HG03060 (cell line): ENCODE data around the gene ZNHIT1.
"Not testable (repeated sequence)": the region's sequence is repeated elsewhere in the genome, so short reads cannot be mapped to it uniquely, and the experiment has no call there.

ENCODE experiments used
- ATAC-seq: cut with Tn5 transposase; IDR thresholded peaks from one replicate; pipeline ENCODE4 v1.9.1; 2021; ENCODE audit warnings: low read depth, moderate number of reproducible peaks; ENCODE audit not compliant: unreplicated experiment

ZNHIT1 gene

DNA sequence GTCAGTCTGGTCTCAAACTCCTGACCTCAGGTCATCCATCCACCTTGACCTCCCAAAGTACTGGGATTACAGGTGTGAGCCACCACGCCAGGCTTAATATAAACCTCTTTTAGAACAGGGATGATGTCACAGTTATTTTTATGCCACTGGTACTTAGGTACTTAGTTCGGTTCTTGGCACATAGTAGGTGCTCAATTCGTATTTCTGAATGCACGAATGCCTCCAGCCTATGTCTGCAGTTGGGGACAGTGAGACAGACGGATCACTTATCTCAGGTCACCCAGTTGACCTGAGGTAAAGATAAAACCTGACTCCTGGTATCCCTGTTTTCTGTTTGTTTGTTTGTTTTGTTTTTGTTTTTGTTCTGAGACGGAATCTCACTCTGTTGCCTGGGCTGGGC lies 31.8 kb upstream of the ZNHIT1 start:
- no peak for ATAC-seq

DNA sequence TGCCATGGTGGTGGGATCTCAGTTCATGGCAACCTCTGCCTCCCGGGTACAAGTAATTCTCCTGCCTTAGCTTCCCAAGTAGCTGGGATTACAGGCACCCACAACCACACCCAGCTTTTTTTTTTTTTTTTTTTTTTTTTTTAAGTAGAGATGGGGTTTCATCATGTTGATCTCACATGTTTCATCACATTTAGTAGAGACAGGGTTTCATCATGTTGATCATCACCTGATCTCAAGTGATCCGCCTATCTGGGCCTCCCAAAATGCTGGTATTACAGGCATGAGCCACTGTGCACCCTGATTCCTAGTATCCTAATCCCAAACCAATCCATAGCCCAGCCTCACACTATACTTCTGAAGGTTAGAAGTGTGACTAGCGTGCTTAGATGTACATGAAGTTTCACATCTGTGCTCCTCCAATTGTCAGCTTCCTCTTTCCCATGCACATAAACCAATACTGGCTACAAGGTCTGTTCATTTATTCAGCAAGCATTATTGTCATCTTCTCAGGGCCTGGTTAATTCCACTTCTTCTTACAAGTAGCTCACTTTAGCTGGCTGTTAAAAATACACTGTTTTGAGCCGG lies 31.0 kb upstream of the ZNHIT1 start:
- no peak for ATAC-seq

DNA sequence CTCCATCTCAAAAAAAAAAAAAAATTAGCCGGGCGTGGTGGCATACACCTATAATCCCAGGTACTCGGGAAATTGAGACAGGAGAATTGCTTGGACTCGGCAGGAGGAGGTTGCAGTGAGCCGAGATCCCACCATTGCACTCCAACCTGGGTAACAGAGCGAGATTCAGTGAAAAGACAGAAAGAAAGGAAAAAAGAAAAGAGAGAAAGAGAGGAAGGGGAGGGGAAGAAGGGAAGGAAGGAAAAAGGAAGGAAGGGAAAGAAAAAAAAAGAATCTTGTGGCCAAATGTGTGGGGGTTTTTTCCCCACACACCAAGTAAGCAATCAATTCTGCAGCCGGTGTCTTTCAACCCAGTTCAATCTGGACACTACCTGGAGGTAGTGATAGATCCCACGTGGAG lies 28.9 kb upstream of the ZNHIT1 start:
- no peak for ATAC-seq

DNA sequence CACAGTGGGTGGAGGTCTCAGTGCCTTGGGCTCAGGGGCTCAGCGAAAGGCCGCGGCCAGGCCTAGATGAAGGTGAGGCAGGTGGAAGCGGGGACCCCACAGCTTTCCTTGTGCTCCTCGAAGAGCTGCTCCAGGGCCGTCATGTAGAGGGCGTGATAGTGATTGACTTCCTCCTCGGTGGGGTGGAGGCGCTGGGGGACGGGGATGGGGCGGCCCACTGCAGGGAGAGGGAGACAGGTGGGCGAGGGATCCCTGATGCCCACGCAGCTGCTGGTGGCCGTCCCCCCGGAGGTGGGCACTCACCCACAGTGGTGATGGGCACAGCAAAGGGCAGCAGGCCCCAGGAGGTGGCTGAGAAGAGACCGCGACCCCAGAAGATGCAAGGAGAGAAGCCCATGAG lies 22.1 kb upstream of the ZNHIT1 start:
- no peak for ATAC-seq

DNA sequence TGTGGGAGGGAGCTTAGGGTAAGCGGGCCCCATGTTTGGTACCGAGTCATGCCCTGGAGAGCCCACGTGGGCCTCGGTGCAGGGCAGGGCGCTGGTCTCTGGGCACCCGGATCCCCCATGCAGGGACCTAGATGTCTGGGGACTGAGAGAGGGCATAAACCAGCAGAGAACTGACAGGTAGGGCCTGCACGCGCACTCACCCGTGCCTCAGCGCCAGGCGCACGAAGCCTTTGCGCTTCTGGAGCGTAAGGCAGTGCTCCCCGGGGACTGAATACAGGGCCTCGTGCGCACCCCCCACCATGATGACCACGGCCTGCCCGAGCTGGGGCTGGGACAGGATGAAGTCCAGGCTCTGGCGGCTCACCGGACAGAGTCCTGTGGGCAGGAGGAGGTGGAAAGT lies 20.0 kb upstream of the ZNHIT1 start:
- no peak for ATAC-seq

DNA sequence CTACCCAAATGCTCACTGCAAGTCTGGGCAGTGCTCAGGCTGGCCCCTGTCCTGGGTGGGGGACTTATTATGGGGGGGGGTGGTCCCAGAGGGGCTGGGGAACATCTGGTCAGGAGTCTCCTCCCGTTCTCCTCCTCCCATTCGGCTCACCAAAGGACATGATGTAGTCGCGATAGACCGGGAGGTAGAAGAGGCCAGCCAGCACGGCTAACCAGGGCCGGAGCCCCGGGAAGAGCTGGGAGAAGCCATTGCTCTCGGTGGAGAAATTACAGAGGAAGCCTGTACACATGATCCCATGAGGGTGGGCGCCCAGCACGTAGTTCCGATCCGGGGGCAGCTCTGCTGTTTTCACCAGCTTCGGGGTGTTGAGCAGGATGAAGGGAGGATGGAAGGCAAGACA lies 19.5 kb upstream of the ZNHIT1 start:
- no peak for ATAC-seq

DNA sequence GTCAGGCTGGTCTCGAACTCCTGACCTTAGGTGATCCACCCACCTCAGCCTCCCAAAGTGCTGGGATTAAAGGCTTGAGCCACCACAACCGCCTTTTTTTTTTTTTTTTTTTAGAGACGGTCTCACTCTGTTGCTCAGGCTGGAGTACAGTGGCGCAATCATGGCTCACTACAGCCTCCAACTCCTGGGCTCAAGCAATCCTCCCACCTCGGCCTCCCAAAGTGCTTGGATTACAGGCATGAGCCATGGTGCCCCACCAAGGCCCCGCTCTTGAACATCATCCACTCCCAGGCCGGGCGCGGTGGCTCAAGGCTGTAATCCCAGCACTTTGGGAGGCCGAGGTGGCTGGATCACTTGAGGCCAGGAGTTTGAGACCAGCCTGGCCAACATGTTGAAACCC lies 18.4 kb upstream of the ZNHIT1 start:
- not testable (repeated sequence) for ATAC-seq

DNA sequence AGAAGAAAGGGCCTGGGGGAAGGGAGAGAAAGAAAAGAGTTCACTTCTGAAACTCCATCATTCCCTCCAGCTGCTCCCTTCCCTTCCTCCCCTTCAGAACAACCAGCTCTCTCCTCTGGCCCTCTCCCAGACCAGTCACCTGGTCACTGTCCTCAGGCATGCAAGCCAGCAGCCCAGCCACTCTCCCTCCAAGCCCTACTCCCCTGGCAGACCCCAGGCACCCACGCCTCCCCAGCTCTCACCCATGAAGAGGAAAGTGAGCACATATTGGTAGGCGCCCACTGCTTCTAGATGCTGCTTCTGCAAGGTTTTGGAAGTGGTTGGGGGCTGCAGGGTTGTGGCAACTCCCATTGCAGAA lies 17.5 kb upstream of the ZNHIT1 start:
- no peak for ATAC-seq

DNA sequence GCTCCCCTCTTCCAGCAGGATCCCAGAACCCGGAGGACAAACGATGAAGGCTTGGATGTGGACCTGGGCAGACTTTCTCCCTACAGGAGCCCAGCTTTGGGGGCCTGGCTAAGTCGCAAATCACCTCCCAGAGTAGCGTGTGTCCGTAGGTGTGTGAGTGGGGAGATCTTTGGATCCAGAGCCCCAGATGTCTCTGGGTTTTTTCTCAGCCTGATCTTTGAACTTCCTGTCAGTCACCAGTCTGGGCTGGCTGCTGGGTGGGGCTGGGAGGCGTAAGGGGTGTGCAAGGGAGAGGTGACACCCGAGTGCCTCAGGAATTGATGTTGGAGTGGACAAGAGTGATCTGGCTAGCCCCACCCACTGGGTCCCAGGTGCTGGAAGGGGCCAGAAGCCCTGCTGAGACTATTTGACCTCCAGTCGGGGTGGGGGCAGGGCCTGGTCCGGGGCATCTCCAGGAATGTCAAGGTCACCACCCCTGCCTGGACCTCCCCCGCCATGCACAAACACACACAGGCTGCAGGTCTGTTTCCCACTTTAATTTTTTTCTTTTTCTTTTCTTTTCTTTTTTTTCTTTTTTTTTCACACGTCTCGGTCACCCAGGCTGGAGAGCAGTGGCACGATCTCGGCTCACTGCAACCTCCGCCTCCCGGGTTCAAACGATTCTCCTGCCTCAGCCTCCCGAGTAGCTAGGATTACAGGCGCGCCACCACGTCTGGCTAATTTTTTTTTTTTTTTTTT lies 16.9 kb upstream of the ZNHIT1 start, which contains the start of gene MOGAT3:
MOGAT3 (minus strand) TSS at position 175 of the 738 bp plus-strand sequence. CDS start 182 bp downstream, outside the sequence.
- no peak for ATAC-seq

DNA sequence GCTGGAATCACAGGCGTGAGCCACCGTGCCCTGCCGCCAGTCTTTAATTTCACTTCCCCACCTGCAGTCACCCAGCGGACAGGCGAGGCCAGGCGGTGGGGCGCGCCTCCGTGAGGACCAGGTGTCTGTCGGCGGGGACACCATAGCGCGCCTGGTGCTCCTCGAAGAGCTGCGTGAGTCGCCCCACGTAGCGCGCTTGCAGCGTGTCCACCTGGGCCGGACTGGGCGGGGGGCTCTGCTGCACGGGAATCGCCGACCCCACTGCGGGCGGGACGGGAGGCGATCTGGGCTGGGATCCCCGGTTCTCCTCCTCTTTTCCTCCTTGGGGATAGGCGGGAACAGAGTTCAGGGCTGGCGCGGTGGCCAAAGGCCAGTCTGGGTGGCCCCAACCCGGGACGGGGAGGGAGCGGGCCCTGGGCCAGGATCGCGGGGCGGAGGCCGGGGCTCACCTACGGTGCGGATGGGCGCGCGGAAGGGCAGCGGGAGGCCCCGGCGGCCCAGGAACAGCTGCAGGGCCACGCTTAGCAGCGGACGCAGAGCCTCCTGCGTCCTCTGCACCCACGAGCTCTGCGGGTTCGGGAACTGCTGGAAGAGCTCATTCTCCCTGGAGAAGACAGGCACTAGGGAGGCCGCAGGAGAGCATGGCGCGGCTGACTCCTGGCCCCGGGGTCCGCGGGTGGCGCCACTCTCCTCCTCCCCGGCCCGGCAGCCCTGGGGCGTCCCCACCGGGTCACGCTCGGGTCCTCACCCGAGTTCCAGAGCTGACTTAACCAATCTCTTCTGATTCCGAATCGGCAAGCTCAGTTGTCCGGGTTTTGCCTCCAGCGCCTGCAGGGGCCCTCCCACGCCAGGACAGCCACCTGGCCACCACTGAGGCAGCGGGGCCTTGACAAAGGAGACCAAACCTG lies 16.0 kb upstream of the ZNHIT1 start:
- no peak for ATAC-seq

DNA sequence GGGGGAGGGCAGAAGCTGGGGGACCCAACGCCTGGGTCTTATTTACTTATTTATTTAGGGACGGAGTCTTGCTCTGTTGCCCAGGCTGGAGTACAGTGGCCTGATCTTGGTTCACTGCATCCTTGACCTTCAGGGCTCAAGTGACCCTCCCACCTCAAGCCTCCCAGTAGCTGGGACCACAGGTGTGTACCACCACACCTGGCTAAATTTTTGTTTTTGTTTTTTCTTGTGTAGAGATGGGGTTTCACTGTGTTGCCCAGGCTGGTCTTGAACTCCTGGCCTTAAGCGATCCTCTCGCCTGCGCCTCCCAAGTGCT lies 15.4 kb upstream of the ZNHIT1 start:
- ATAC-seq = no peak

DNA sequence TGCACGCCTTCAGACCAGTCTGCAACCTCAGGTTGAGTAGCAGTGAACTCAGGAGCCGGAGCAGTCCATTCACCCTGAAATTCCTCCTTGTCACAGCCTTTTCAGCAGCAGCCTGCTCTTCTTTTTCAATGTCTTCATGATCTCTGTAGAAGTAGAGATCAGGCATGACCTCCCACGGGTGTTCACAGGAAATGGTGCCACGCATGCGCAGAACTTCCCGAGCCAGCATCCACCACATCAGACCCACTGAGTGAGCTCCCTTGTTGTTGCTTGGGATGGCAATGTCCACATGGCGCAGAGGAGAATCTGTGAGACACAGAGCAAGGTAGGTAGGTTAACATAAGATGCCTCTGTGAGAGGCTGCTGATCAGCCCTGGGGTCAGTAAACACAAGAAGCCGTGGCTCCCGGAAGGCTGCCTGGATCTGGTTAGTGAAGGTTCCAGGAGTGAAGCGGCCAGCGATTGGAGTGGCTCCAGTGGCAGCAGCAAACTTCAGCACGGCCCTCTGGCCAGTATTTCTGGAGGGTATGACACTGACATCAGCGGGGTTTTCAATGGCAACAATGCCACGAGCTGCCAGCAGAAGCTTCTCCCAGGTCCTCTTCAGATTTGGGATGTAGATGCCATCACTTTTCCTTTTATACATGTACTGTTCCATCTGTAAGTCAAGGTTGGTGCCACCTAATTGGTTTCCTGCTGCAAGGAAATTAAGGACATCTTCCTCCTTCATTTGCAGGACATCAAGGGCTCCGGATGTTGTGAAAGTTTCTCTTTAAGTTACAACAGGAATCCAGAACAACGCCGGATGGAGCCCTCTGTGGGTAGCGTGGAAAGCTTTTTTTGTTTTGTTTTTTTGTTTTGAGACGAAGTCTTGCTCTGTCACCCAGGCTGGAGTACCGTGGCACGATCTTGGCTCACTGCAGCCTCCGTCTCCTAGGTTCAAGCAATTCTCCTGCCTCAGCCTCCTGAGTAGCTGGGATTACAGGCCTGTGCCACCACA lies 13.9 kb upstream of the ZNHIT1 start:
- ATAC-seq = not testable (repeated sequence)

DNA sequence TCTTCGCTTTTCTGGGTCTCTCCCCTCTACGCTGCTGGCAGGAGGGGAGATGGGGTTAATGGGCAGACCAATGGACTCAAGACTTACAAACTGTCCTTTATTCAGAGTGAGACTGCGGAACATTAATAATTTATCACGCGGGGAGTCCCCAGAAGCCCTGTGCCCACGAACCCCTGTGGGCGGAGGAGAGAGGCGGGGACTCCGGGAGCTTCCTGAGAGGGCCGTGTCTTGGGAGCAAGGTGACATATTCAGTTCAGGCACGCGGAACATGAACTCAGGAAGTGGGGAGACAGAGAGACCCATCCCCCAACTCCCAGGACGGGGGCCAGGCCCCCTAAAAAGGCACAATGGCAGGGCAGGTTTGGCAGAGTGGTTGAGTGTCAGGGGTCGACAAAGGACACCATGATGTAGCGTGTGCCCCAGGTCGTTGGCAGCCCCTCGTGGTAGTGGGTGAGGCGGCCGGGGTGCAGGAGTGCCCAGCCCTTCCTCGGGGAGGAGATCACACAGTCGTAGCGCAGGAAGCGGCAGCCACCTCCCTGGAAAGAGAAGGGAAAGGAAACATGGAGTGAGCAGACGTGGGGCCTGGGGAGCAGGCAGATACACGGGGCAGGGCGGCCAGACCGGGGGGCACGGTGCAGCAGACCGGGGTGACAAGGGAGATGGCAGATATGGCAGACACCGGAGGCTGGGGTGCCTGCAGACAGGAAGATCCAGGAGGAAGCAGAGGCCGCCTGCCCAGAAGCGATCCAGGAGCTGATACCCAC lies 11.9 kb upstream of the ZNHIT1 start:
- ATAC-seq = no peak

DNA sequence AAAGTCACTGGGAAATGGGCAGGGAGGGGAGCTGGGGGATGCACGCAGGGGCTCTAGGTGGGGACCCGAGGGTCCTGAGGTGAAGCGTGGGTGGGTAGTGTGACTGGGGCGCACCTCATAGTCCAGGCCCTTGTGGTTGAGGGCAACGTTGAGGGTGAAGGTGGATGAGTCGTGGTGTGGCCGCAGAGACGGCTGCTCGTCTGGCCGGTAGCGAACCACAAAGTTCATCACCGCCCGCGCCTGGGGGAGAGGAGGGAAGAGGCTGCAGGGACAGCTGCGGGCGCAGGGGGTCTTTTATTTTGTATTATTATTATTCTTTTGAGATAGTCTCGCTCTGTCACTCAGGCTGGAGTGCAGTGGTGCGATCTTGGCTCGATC lies 11.3 kb upstream of the ZNHIT1 start:
- ATAC-seq = no peak

DNA sequence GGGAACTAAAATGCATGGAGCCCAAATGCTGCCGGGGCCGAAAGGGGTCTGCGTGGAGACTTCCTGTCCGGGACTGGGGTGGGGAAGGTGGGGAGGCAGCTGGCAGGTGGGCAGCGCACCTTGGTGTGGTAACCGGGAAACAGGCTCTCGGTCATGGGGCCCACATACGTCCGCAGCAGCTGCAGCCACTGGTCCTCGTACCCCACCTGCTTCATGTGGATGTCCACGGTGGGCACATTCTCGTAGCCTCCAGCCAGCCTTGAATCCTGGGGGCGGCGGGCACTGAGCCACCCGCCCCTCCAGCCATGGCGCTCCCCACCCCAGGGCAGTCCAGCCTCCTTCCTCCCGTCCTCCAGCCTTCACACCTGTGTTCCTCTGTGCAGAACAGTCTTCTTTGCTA lies 10.5 kb upstream of the ZNHIT1 start:
- ATAC-seq = no peak

DNA sequence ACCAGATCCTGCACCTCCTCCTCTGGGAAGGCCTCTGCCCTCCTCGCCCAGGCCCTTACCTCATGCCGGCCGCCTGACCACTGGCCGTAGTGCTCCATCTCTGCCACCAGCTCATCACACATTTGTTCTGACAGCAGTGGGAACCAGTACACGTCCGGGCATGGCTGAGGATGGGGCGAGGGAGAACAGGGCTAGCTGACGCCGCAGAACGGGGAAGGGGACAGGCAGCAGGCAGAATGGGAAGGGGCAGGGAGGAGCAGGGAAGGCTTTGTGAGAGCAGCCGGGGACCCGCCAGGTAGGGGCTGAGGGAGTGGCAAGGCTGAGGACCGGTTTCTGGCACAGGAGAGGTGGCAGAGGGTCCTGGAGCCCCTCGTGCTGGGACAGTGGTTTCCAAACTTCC lies 9.2 kb upstream of the ZNHIT1 start:
- no peak for ATAC-seq

DNA sequence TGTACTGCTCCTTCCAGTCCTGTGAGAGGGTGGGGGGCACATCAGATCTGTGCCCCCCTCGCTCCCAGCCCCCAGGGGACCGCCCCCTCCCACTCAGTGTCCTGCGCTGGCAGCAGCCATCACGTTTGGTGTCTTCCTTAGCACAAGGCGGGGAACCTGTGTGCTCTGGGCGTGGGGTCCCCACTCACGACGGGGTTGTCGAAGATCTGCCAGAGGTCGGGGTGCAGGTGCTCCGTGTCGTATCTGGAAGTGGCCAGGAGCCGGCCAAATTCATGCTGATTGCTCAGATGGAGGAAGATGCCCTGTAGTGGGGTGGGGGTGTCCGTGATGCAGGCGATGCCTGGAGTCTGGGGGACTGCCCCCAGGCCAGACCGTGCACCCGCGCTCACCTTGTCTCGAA lies 7.8 kb upstream of the ZNHIT1 start:
- ATAC-seq = no peak

DNA sequence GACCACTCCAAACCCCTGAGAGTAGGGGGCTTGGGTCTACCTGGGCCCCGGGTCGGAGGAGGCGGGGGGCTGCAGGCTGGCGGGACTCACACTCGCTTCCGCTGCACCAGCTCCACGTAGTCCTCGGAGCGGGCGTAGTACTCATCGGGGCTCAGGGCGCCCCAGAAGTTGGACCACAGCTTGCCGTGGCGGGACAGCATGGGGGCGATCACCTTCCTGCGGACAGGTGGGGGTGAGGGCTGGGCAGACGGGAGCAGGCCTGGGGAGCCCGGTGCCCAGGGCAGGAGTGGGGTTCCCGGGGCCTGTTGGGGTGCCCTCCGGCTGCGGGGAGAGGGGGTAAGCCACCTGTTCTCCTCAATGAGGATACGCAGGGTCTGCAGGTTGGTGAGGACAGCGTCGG lies 6.5 kb upstream of the ZNHIT1 start:
- no peak for ATAC-seq

DNA sequence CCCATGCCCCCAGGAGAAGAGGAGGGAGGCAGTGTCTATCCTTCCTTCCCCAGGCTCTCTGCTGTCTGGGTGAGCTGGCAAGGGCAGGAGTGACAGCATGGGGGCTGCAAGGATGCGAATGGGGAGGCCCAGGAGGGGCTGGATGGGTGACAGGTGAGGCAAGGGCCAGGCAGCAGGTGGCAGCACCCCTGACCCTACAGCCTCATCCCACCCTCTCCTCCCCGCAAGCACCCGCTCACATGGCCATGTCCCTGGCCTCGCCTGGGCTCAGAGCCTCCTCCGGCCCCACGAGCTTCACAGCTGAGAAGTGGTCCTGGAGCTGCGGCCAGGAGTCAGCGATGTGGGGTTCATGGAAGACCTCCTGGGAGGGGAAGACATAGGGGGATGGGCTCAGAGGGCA lies 6.0 kb upstream of the ZNHIT1 start:
- ATAC-seq = no peak
